SIG-M5 treated with dmso at 0.1 percent for 504 hours (cell line): ENCODE measurements around the gene PMVK.
"Not testable (repeated sequence)": the region's sequence is repeated elsewhere in the genome, so short reads cannot be mapped to it uniquely, and the experiment has no call there.

Source experiments
- DNase-seq: peaks from one replicate; lab custom pipeline; 2025; ENCODE audit not compliant: unreplicated experiment; lab: John Stamatoyannopoulos, UW

Gene PMVK

GRCh38 chr1:154936555-154937084, at the start of gene PMVK:
Gene PMVK, minus strand, starts transcription at chr1:154936719. Its CDS starts 34 bp downstream, at chr1:154936685.
- DNase-seq, result peak; percentile 97

- DNase-seq, result no peak
Observed at GRCh38 chr1:154983776-154984466, 47.4 kb upstream of the PMVK start.

GRCh38 chr1:154982897-154983648, 46.6 kb upstream of the PMVK start, which contains the start of gene FLAD1:
Gene FLAD1, plus strand, starts transcription at chr1:154983344. Its CDS starts 351 bp downstream, at chr1:154983695.
- DNase-seq, result peak; percentile 100

- no peak for DNase-seq
Observed at GRCh38 chr1:154982341-154982740, 45.8 kb upstream of the PMVK start.

- no peak for DNase-seq
Observed at GRCh38 chr1:154978360-154978759, 41.8 kb upstream of the PMVK start.

- not testable (repeated sequence) for DNase-seq
Observed at GRCh38 chr1:154977762-154978161, 41.2 kb upstream of the PMVK start.

GRCh38 chr1:154975409-154976059, 39.0 kb upstream of the PMVK start:
- peak; percentile 78 for DNase-seq

- DNase-seq, result peak; percentile 99
Observed at GRCh38 chr1:154974808-154975408, 38.4 kb upstream of the PMVK start.

GRCh38 chr1:154974102-154974807, 37.7 kb upstream of the PMVK start, which contains the start of gene CKS1B:
Gene CKS1B, plus strand, starts transcription at chr1:154974681. Its CDS starts 65 bp downstream, at chr1:154974746.
- DNase-seq, result peak; percentile 100

- peak; percentile 99 for DNase-seq
Observed at GRCh38 chr1:154973344-154974101, 37.0 kb upstream of the PMVK start.

- no peak for DNase-seq
Observed at GRCh38 chr1:154972517-154973343, 36.2 kb upstream of the PMVK start.

- DNase-seq, result no peak
Observed at GRCh38 chr1:154972213-154972516, 35.6 kb upstream of the PMVK start.

- DNase-seq, result no peak
Observed at GRCh38 chr1:154971341-154971998, 35.0 kb upstream of the PMVK start.

GRCh38 chr1:154970631-154971340, 34.3 kb upstream of the PMVK start, which contains the start of gene SHC1:
Gene SHC1, minus strand, starts transcription at chr1:154970747. Its CDS starts 221 bp downstream, at chr1:154970526.
- peak; percentile 77 for DNase-seq

GRCh38 chr1:154969860-154970452, 33.4 kb upstream of the PMVK start:
- DNase-seq, result no peak

- DNase-seq, result no peak
Observed at GRCh38 chr1:154969246-154969645, 32.7 kb upstream of the PMVK start.

- no peak for DNase-seq
Observed at GRCh38 chr1:154968731-154969130, 32.2 kb upstream of the PMVK start.
